Umbilical cord (tissue), 2 donors: ENCODE measurements around the gene PMEL. TPM values are rescaled to one million over a fixed set of nuclear protein-coding genes. Genes with fewer than 3 reads are reported as not detected.
"Not testable (repeated sequence)": the region's sequence is repeated elsewhere in the genome, so short reads cannot be mapped to it uniquely, and the experiment has no call there.

ENCODE experiments used
- DNase-seq: peaks from one replicate; pipeline ENCODE4 v3.0.0-alpha.2; 2015; ENCODE audit warnings: low spot score
- total RNA-seq: library from RNA; depleted of rRNA; stranded (reverse); fragments of >200 nt; gene quantifications from one replicate; pipeline ENCODE4 v1.2.3, GENCODE V29; 2014; ENCODE audit warnings: low replicate concordance; ENCODE audit not compliant: insufficient read depth

The PMEL gene
- total RNA-seq = 13.7 TPM

DNA sequence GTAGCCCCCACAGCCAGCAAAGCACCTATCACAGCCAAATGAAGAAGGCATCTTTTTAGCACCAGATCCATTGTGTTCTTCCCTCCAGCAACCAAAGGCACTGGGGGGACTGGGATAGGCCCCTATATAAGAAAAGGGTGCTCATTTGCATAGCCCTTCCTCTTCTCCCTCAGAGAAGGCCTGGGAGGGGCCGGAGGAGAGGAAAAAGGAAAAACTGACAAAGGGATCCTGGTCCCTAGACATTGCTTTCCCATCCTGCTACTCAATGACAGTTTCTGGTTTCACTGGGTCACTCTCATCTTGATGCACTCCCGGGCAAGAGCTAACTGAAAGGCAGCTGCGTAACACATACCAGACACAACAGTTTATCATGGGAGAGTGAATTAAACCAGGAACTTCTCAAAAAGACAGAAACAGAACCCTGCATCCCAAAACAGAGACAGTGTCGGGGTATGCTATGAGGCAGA, at the start of gene PMEL:
Gene PMEL (minus strand): TSS at position 102 of the 467 bp plus-strand sequence. CDS start 31 bp downstream, at position 71.
- peak; percentile 56 for DNase-seq

GRCh38 chr12:56014205-56014604, 48.4 kb upstream of the PMEL start:
- peak; percentile 45 for DNase-seq

DNA sequence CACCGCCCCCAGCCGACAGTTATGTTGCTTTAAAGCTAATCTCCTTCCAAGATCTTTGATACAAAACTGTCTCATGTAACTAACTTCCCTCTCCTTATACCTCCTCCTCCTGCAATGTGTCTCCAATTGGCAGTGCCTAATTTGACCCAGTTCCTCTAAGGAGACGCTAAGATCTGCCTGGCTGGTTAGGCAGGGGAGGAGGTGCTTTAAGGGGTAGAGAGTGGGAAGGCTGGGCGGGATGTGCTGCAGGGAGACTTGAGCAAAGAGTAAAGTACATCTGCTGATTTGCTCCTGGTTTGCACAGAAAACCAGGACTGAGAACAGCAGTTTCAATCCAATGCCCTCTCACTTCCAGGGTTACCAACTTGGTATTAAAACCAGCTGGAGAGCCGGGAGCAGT, 47.6 kb upstream of the PMEL start:
- DNase-seq = peak; percentile 44

- peak; percentile 61 for DNase-seq
Measured at GRCh38 chr12:56011509-56012090, 45.8 kb upstream of the PMEL start.

DNA sequence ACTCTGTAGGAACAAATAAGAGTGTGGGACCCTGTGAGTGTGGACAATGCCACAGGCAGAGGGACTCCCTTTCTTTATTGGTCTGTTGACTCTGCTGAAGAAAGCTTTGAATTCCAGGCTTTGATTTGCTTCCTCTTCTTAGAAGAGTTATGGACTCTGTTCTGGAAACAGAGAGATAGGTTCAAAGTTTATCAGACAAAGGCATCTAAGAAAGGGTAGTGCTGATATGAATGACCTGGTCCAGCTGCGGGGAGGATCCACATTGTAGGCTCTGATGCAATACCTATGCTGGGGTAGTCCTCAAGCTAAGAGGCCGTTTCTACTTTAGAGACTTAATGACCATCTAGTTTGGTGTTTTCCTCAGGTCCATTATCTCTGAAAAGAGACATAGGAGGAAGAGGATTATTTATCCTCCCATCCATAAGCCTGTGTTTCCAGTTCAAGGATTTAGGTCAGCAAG, 44.3 kb upstream of the PMEL start:
- no peak for DNase-seq

GRCh38 chr12:56007564-56008559, 42.0 kb upstream of the PMEL start:
- peak; percentile 59 for DNase-seq

GRCh38 chr12:56004211-56004610, 38.4 kb upstream of the PMEL start:
- DNase-seq = no peak

DNA sequence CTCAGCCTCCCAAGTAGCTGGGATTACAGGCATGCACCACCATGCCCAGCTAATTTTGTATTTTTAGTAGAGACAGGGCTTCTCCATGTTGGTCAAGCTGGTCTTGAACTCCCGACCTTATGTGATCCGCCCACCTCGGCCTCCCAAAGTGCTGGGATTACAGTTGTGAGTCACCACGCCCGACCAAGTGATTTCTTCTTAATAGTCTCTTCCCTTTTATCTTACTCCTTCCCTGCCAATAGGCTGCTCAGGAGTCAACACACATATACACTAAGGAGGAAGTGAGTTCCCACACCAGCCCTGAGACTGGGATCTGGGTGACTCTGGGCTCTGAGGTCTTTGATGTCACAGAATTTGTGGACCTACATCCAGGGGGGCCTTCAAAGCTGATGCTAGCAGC, 37.5 kb upstream of the PMEL start:
- not testable (repeated sequence) for DNase-seq

DNA sequence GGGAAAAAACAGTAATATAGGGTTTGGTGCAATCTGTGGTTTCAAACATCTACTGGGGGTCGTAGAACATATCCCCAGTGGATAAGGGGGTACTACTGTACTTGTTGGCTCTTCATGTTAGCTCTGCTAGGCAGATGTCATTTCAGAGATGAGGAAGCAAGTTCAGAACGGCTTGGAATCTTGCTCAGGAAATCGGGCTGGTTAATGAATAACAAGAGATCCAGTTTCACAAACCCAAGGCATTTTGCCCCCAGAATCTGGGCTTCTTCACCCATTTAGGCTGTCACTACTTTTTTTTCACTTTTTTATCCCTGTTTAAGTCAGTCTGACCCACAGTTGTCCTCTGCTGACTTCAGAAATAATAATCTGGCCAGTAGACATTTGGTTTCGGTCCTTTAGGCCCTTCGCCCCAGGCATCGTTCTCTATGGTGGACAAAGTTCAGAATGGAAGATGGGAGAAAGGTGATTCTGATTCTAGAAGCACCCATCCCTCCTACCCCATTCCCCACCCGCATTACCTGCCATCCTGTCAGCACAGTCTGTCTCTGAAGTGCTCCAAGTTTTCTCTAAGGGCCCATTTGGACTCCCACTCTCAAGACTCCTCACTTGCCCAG, 35.8 kb upstream of the PMEL start:
- DNase-seq = no peak

GRCh38 chr12:55999999-56000540, 34.2 kb upstream of the PMEL start:
- DNase-seq = not testable (repeated sequence)

GRCh38 chr12:55999522-55999921, 33.7 kb upstream of the PMEL start:
- not testable (repeated sequence) for DNase-seq

DNA sequence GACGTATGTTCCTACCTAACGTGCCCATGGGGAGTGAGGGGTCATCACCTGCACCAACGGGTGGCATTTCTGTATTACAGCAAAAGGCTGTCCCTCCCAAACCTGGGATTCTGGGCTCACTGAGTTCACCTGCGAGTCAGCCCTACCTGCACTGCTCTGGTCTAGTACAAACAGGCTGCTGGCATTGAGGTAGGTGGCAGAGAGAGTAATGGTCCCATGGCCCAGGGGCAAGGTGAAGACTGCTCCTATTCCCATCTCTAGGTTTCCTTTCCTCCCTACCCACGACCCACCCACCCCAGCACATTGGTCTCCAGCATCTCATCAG, 31.7 kb upstream of the PMEL start:
- DNase-seq = no peak

- peak; percentile 99 for DNase-seq
Measured at GRCh38 chr12:55996715-55997534, 31.1 kb upstream of the PMEL start, which contains the start of gene SUOX. SUOX (plus strand) TSS chr12:55997276; CDS start chr12:56002222, 4,946 bp downstream.

- peak; percentile 77 for DNase-seq
Measured at GRCh38 chr12:55996201-55996714, 30.4 kb upstream of the PMEL start.

GRCh38 chr12:55995366-55995765, 29.5 kb upstream of the PMEL start:
- no peak for DNase-seq

DNA sequence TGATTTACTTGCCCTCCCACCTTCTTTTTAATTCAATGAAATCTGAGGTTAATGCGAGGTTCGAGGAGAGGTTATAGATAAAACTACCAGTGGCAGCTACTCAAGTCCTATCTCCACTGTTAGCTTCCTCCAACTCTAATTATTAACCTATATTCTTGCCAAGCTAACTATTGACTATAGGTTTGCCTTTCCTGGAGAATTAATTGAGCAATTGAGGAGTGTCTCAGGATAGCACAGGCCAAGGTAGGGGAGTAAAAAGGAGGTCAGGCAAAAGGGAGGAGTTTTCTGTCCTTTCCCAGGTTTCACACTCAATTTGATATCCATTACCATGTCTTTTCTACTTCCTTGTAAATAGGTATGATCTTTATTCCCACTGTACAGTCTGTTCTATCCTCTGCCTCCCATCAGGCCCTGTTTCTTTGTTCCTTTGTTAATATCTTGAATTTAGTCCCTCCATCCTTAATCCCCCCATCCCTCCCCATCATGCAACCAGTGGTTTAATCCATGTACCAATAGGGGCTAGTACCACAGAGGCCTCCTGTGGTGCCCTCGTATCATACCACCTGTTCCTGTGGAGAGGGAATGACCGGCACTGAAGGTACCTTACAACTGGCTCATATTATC, 27.5 kb upstream of the PMEL start:
- no peak for DNase-seq

DNA sequence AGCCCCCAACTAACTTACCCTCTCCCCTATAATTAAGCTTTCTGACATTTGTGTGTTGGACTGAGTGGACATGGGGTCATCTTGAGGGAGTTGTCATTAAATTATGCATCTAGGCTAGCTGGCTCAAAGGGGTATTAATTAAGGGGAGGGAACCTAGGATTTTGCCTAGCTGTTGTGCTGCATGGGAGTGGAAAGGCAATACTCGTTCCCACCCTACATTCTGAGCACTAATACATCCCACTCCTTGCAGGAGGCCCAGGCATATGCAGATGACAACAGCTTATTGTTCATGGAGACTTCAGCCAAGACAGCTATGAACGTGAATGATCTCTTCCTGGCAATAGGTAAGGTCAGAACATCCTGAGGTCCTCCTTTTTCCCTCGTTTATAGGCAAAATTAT, 25.3 kb upstream of the PMEL start:
- no peak for DNase-seq

DNA sequence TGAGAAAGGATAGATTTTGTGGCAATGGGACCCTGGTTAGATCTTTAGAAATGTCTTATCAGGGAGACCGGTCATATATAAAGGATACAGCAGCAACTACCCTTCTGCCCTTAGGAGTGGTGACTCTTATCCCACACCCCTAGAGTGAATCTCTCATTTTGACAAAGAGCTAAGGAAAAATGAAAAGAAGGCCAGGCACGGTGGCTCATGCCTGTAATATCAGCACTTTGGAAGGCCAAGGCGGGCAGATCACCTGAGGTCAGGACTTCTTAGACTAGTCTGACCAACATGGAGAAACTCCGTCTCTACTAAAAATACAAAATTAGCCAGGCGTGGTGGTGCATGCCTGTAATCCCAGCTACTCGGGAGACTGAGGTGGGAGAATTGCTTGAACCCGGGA, 20.1 kb upstream of the PMEL start:
- DNase-seq = not testable (repeated sequence)

- no peak for DNase-seq
Measured at GRCh38 chr12:55985341-55985740, 19.5 kb upstream of the PMEL start.

GRCh38 chr12:55984861-55985260, 19.0 kb upstream of the PMEL start:
- DNase-seq = no peak
